Gastroesophageal sphincter (tissue), 4 donors: ENCODE data around the gene HUNK. TPM values are rescaled to one million over a fixed set of nuclear protein-coding genes. Genes with fewer than 3 reads are reported as not detected.
"Not testable (repeated sequence)": the region's sequence is repeated elsewhere in the genome, so short reads cannot be mapped to it uniquely, and the experiment has no call there.

ENCODE experiments used
- ATAC-seq: fragments of 150-250 bp; one replicate; pipeline ENCODE4 v1.9.1; 2016; ENCODE audit warnings: mild to moderate bottlenecking, moderate library complexity
- H3K27ac ChIP-seq, 4 donors: fragments of 200-600 bp; sonication (generic) in 3 of 4; 1 replicate in 3 of 4; 2 replicates in 1 of 4; pipeline ENCODE4 v1.5.1; 2016 to 2019
- H3K27me3 ChIP-seq: fragments of 200-600 bp; sonication (generic); one replicate; pipeline ENCODE4 v1.5.1; 2019
- H3K36me3 ChIP-seq, 2 donors: fragments of 200-600 bp; sonication (generic); one replicate each; pipeline ENCODE4 v1.5.1; 2019; ENCODE audit warnings: control low read depth in 1 of 2
- H3K4me1 ChIP-seq, 3 donors: fragments of 200-600 bp; sonication (generic); 1 replicate in 2 of 3; 2 replicates in 1 of 3; pipeline ENCODE4 v1.5.1; 2016 to 2019; ENCODE audit warnings: control low read depth in 2 of 3
- H3K4me3 ChIP-seq, 2 donors: fragments of 200-600 bp; sonication (generic); one replicate each; pipeline ENCODE4 v1.5.1; 2019; ENCODE audit warnings: mild to moderate bottlenecking in 1 of 2, moderate library complexity in 1 of 2
- H3K9me3 ChIP-seq, 3 donors: fragments of 200-600 bp; sonication (generic); one replicate each; pipeline ENCODE4 v1.5.1; 2017 to 2019; ENCODE audit warnings: control low read depth in 2 of 3
- CTCF ChIP-seq, 4 experiments: fragments of 200-600 bp in 2 of 4; fragments of 450-650 bp in 2 of 4; sonication (generic) in 1 of 4; IDR thresholded peaks; one replicate each; pipeline ENCODE4 v1.5.1; 2017 to 2019; ENCODE audit warnings: antibody characterized with exemption in 4 of 4, mild to moderate bottlenecking in 2 of 4, moderate library complexity in 2 of 4
- EP300 ChIP-seq: sonication (generic); formaldehyde crosslinking; IDR thresholded peaks from one replicate; pipeline ENCODE4 v1.6.1; 2017; ENCODE audit warnings: antibody characterized with exemption, mild to moderate bottlenecking
- POLR2A ChIP-seq, 2 donors: fragments of 450-650 bp; IDR thresholded peaks; one replicate each; pipeline ENCODE4 v1.6.1; 2017; ENCODE audit warnings: antibody characterized with exemption in 2 of 2, mild to moderate bottlenecking in 2 of 2, moderate library complexity in 1 of 2
- POLR2AphosphoS5 ChIP-seq: sonication (generic); formaldehyde crosslinking; IDR thresholded peaks from one replicate; pipeline ENCODE4 v1.6.1; 2017; ENCODE audit warnings: antibody characterized with exemption
- WGBS, 2 donors: methylation state at CpG; one replicate each; pipeline ENCODE4 v1.1.5; 2018; ENCODE audit warnings: low coverage in 1 of 2; 5-methylcytosine and 5-hydroxymethylcytosine counted together
- total RNA-seq, 4 donors: library from RNA; depleted of rRNA; stranded (reverse); fragments of >200 nt; gene quantifications; one replicate each; pipeline ENCODE4 v1.1.0, GENCODE V29; 2016

The HUNK gene
- total RNA-seq, 4 donors from 2014 or later = 0.47 to 1.7 (median 0.81) TPM

DNA sequence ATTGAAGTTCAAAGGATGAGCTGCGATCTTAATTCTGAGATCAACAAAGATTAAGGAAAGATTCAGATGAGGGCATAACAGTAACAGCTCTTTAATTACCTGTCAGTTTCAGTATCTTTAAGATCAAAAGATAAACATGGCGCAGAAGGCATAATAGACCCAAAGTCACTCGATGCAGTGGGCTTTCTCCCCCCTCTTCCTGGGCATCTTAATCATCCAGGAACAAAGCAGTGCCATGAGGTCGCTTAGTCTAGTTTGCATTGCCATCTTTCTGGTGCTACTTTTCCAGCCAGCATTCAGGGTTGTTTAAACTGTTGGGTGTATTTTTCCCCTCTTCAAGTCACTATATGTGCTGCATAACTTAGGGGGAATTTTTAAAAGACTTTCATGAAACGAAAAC is 72.3 kb downstream of the HUNK start:
- 32 to 41% methylated on average over 5 of the region's 5 CpGs for WGBS, 2 donors
- no peak for ATAC-seq
- no peaks in the 10 kb centered on the region for H3K36me3 ChIP-seq
- H3K4me3 ChIP-seq = no peak overlapping the region
- H3K9me3 ChIP-seq = no peaks in the 10 kb centered on the region
- no peak for TF ChIP-seq POLR2A (IDR thresholded peaks at IDR 0.05)
- no peak for TF ChIP-seq CTCF (IDR thresholded peaks at IDR 0.05)
- no peak for TF ChIP-seq POLR2AphosphoS5
- TF ChIP-seq EP300 = no peak
- no peak overlapping the region for H3K27ac ChIP-seq
- H3K4me1 ChIP-seq = peaks cover 0 to 7% (median 0%) of the 10 kb centered on the region in 3 donors
- peaks cover 9% of the 10 kb centered on the region for H3K27me3 ChIP-seq

- TF ChIP-seq POLR2AphosphoS5 = no peak
- H3K27ac ChIP-seq = no peak overlapping the region
- peaks cover 9% of the 10 kb centered on the region for H3K27me3 ChIP-seq
- 11 to 15% methylated on average over 4 of the region's 4 CpGs for WGBS, 2 donors
- H3K4me3 ChIP-seq = no peak overlapping the region
- peaks cover 0 to 7% (median 0%) of the 10 kb centered on the region in 3 donors for H3K4me1 ChIP-seq
- no peak for ATAC-seq
- no peaks in the 10 kb centered on the region for H3K36me3 ChIP-seq
- H3K9me3 ChIP-seq = no peaks in the 10 kb centered on the region
Observed at GRCh38 chr21:31945546-31945945, 72.7 kb downstream of the HUNK start.

DNA sequence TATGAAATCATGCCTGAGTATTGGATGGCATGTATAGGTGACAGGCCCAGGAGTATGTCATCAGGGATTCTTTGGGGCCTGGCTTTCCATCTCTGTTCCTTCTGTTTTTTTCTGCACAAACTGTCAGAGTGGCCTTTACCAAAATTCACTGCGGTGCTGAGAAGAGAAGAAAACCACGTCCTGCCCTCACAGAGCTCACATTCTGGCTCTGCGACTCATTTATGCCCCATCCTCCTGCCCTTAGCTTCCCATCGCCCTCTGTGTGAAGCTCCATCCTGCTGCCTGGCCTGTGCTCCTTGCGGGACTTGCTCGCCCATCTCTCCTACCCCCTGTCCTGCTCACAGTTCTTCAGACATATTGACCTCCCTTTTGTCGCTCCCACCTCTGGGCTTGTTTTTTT is 73.4 kb downstream of the HUNK start:
- Histone ChIP-seq H3K36me3 (no peaks in the 10 kb centered on the region), H3K27me3 (peaks cover 9% of the 10 kb centered on the region), H3K4me3 (no peak overlapping the region), H3K9me3 (no peaks in the 10 kb centered on the region), H3K27ac (no peak overlapping the region), H3K4me1 (peaks cover 0 to 7% (median 0%) of the 10 kb centered on the region in 3 donors)
- 90 to 94% methylated on average over 2 to 5 of the region's 7 CpGs for WGBS, 2 donors
- TF ChIP-seq POLR2AphosphoS5 (no peak), POLR2A (IDR thresholded peaks at IDR 0.05) (no peak), EP300 (no peak), CTCF (IDR thresholded peaks at IDR 0.05) (no peak)
- no peak for ATAC-seq

GRCh38 chr21:31946876-31947550 is 74.2 kb downstream of the HUNK start:
- H3K4me1 ChIP-seq, H3K9me3 ChIP-seq, H3K27ac ChIP-seq, H3K27me3 ChIP-seq, H3K36me3 ChIP-seq, ATAC-seq, H3K4me3 ChIP-seq: not testable (repeated sequence)
- WGBS, 2 donors = 95 to 100% methylated on average over 4 to 9 of the region's 32 CpGs

DNA sequence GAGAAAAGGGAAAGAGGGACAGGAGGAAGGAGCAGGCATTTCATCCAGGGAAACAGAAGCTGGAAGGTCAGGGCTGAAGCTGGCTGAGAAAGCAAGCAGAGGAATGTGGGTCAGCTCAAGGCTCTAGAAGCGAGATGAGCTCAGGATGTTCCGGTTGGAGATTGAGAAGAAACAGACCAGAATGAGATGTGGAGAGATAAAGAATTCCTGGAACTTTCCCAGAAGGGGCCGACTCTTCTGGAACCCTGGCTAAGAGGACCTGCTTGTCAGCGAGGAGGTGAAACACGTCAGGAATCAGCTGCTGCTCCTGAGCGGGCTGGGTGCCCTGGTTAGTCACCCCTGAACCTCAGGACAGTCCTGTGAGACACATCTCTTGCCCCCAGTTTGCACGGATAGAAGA is 75.9 kb downstream of the HUNK start:
- no peaks in the 10 kb centered on the region for H3K27me3 ChIP-seq
- no peak overlapping the region for H3K4me3 ChIP-seq
- H3K4me1 ChIP-seq = peaks cover 0 to 7% (median 0%) of the 10 kb centered on the region in 3 donors
- WGBS, 2 donors = 67 to 70% methylated on average over 7 of the region's 7 CpGs
- no peak for ATAC-seq
- TF ChIP-seq POLR2A (IDR thresholded peaks at IDR 0.05) (no peak), POLR2AphosphoS5 (no peak), CTCF (IDR thresholded peaks at IDR 0.05) (no peak), EP300 (no peak)
- no peaks in the 10 kb centered on the region for H3K9me3 ChIP-seq
- no peak overlapping the region for H3K27ac ChIP-seq
- no peaks in the 10 kb centered on the region for H3K36me3 ChIP-seq

DNA sequence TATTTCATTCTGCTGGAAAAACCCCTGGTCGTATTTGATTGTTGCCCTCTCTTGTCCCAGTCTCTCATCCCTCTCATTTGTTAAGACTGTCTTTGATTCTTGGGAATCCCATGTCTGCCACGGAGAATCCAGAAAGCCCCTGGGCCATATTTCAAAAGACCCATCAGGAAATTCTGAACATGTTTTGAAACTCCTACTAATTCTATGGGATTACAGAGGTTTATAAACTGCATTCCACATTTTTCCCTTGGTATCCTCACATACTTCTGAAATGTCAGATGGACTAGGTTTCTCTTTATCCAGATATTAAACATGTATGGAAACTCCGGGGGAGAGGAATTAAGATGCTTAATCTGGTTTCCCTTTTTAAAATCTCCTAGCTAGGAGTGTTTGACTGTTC is 80.0 kb downstream of the HUNK start:
- 63% methylated on average over 3 of the region's 3 CpGs for WGBS, 2 donors
- Histone ChIP-seq H3K27ac (no peak overlapping the region), H3K4me3 (no peak overlapping the region), H3K36me3 (no peaks in the 10 kb centered on the region), H3K4me1 (no peaks in the 10 kb centered on the region), H3K9me3 (no peaks in the 10 kb centered on the region), H3K27me3 (no peaks in the 10 kb centered on the region)
- TF ChIP-seq POLR2AphosphoS5 = no peak
- no peak for TF ChIP-seq EP300
- no peak for TF ChIP-seq CTCF (IDR thresholded peaks at IDR 0.05)
- TF ChIP-seq POLR2A (IDR thresholded peaks at IDR 0.05) = no peak
- ATAC-seq = no peak
